ENCODE measurements around the gene PEX5.

DNA sequence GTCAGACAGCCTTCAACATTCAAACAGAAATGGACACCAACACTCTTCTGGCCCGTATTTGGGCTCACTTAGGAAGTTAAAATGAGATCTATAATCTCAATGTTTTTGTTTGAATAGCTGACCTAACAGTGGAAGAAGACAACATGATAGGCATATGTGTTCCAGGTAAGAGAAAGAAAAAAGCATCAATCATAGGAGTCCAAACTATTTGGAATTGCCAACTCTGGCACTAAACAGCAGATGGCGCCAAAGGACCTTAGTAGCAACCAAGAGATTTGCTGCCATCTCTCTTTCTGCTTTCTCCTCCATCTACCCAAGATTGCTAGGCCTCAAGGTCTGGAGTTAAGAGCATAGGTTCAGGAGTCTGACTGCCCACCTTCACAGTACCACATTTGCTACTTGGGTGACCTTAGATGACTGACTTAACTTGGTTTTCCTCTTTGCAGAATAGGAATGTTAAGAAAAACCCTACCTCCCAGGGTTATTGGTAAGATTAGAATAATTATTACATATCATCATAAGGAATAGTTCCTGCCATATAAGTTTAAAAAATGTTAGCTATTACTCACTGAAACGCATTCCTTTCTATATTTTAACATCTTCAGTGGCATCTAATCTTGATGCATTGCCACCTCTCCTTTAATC is 30.2 kb downstream of the PEX5 start:
- TF ChIP-seq, protein P1, sequence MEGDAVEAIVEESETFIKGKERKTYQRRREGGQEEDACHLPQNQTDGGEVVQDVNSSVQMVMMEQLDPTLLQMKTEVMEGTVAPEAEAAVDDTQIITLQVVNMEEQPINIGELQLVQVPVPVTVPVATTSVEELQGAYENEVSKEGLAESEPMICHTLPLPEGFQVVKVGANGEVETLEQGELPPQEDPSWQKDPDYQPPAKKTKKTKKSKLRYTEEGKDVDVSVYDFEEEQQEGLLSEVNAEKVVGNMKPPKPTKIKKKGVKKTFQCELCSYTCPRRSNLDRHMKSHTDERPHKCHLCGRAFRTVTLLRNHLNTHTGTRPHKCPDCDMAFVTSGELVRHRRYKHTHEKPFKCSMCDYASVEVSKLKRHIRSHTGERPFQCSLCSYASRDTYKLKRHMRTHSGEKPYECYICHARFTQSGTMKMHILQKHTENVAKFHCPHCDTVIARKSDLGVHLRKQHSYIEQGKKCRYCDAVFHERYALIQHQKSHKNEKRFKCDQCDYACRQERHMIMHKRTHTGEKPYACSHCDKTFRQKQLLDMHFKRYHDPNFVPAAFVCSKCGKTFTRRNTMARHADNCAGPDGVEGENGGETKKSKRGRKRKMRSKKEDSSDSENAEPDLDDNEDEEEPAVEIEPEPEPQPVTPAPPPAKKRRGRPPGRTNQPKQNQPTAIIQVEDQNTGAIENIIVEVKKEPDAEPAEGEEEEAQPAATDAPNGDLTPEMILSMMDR (IDR thresholded peaks at IDR 0.05): peak; percentile 68 to 94 (median 86)
- no peak for TF ChIP-seq POLR2A (IDR thresholded peaks at IDR 0.05)

Data from heart left ventricle (tissue), 13 donors.